ENCODE results near the gene APLF. TPM values are rescaled to one million over a fixed set of nuclear protein-coding genes. Genes with fewer than 3 reads are reported as not detected.
"Not testable (repeated sequence)": the region's sequence is repeated elsewhere in the genome, so short reads cannot be mapped to it uniquely, and the experiment has no call there.

APLF gene
- polyA plus RNA-seq, 5 donors: 3.0 to 4.3 (median 3.5) TPM

- peak; percentile 82 to 87 for DNase-seq
These were observed 26.0 kb upstream of the APLF start for GRCh38 chr2:68441179-68441993.

GRCh38 chr2:68441994-68442322, 25.4 kb upstream of the APLF start:
- no peak for DNase-seq

- not testable (repeated sequence) for DNase-seq
These were observed 21.0 kb upstream of the APLF start for GRCh38 chr2:68446425-68446824.

GRCh38 chr2:68447118-68447517, 20.3 kb upstream of the APLF start:
- DNase-seq: no peak

- DNase-seq: no peak
These were observed 18.4 kb upstream of the APLF start for GRCh38 chr2:68448671-68449653.

- DNase-seq: no peak
These were observed 15.1 kb upstream of the APLF start for GRCh38 chr2:68452158-68452900.

- DNase-seq: no peak
These were observed 13.5 kb upstream of the APLF start for GRCh38 chr2:68453761-68454360.

GRCh38 chr2:68454719-68455118, 12.7 kb upstream of the APLF start:
- DNase-seq: no peak

GRCh38 chr2:68456198-68456597, 11.2 kb upstream of the APLF start:
- no peak for DNase-seq

GRCh38 chr2:68458981-68459380, 8.4 kb upstream of the APLF start:
- no peak for DNase-seq

GRCh38 chr2:68463287-68463877, 4.0 kb upstream of the APLF start:
- peak in 1 of 2 donors; percentile 29 for DNase-seq

- no peak for DNase-seq
These were observed 2.7 kb upstream of the APLF start for GRCh38 chr2:68464651-68465050.

- DNase-seq: no peak
These were observed 2.1 kb upstream of the APLF start for GRCh38 chr2:68465081-68465916.

GRCh38 chr2:68466361-68466777, 1.0 kb upstream of the APLF start:
- peak in 1 of 2 donors; percentile 16 for DNase-seq

- DNase-seq: peak in 1 of 2 donors; percentile 19
These were observed 658 bp upstream of the APLF start for GRCh38 chr2:68466778-68467076.

- no peak for DNase-seq
These were observed 1.4 kb downstream of the APLF start for GRCh38 chr2:68468801-68469200.

GRCh38 chr2:68469935-68470334, 2.5 kb downstream of the APLF start:
- no peak for DNase-seq

GRCh38 chr2:68471385-68471784, 4.0 kb downstream of the APLF start:
- DNase-seq: no peak

- DNase-seq: no peak
These were observed 5.5 kb downstream of the APLF start for GRCh38 chr2:68472796-68473414.

- no peak for DNase-seq
These were observed 7.7 kb downstream of the APLF start for GRCh38 chr2:68475110-68475509.
